GM20431 (cell line): ENCODE data around the gene PRKG1.
"Not testable (repeated sequence)": the region's sequence is repeated elsewhere in the genome, so short reads cannot be mapped to it uniquely, and the experiment has no call there.

Source experiments
- in situ Hi-C: fragments of 300-500 bp; cut with MseI, MboI; formaldehyde crosslinking; loops from one replicate; pipeline ENCODE4 v1.15.0; 2020; ENCODE audit warnings: low sequenced_read_pairs; ENCODE audit not compliant: unreplicated experiment

The PRKG1 gene

DNA sequence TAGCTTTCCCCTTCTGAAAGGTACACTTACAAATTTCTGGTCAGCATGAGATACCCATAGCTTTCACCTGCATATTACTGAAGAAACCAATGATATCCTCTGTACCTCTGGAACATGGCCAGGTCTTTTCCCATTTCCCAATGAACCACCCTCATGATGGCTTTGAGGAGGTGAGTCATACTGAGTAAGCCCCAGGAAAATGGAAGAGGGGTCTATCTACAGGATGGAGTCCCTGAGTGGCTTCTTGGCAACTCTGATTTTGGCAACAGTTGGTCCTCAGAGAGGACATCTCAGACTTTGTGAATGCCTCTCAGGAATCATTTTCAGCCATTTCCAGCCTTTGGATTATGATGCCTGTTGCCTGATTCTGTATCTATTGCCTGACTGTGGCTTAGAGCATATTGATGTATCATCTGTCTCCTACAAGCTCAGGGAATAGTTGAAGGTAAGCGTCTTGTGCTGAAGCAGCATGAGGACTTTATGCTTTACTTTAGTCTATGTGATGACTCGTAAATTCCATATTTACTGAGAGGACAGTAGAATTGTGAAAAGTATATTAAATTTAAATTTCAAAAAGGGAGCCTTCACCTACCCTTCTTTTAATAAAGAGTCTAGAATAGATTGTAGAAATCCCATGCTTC is 1155.1 kb downstream of the PRKG1 start:
- in situ Hi-C loops: no loop called here

DNA sequence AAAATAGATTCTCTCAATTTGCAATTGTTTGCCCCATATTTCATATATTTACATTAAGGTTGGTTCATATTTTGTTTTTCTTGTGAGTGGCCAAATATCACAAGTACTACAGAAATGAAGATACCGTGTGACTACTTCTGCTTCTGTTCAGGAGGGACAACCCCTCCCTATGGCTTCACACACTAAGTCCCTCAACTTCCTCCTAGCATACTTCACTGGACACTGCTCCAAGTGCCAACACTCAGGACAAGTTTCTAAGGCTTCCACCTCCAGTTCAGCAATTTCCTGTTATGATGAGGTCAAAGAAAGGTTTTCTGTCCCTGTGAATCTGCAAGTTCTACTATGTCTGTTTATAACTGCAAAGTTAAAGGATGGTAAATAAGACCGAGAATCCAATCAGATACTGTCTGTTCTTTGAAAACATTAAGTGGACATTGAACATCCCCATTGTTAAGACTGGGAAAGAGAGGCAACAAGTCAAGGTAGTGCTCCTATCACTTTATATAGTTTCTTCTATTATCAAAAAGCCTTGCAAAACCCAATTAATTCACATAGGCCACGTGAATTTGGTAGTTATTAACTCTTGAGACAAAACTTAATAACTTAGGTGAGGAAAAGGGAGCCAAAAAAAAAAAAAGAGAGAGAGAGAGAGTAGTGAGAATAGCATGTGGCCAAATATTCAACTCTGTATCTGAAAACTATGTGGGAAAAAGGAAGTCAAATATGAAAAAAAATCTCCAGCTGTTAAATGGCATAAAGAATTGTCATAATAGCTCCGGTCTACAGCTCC is 1158.5 kb downstream of the PRKG1 start:
- in situ Hi-C loops: no loop called here

DNA sequence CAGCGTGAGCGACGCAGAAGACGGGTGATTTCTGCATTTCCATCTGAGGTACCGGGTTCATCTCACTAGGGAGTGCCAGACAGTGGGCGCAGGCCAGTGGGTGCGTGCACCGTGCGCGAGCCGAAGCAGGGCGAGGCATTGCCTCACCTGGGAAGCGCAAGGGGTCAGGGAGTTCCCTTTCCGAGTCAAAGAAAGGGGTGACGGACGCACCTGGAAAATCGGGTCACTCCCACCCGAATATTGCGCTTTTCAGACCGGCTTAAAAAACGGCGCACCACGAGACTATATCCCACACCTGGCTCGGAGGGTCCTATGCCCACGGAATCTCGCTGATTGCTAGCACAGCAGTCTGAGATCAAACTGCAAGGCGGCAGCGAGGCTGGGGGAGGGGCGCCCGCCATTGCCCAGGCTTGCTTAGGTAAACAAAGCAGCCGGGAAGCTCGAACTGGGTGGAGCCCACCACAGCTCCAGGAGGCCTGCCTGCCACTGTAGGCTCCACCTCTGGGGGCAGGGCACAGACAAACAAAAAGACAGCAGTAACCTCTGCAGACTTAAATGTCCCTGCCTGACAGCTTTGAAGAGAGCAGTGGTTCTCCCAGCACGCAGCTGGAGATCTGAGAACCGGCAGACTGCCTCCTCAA is 1159.2 kb downstream of the PRKG1 start:
- in situ Hi-C loops: not testable (repeated sequence)

DNA sequence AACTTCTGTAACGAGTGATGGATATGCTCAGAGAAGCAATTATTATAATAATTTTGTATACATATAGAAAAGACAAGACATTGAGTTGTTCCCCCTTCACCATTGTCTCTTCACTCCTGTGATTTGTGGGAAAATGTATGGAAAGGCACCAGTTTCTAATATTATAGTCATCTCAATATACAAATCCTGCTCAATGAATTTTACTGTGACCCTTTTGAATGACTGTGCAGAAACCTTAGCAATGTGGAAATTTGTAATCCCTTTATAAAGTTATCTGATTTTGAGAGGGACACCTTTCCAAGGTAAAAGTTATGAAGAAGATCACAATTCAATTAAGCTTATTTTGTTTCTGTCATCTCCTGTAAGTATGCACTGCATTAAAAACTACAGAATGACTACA is 1165.5 kb downstream of the PRKG1 start:
- in situ Hi-C loops: no loop called here

DNA sequence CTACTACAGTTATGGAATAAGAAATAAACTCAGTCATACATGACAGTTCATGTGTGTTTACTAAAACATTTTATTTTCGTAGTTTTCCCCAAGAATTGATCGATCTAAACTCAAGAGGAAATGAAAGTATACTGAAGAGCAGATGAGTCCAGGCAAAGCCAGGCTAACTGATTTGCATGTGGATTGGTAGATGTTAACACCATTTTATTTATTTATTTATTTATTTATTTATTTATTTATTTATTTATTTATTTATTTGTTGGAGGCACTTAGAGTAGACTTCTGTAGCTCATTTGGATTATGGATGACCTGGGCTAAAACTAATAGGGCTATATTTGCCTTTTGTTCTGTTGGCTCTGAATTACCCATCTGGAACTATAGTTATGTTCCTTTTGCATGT is 1171.3 kb downstream of the PRKG1 start:
- in situ Hi-C loops: no loop called here

DNA sequence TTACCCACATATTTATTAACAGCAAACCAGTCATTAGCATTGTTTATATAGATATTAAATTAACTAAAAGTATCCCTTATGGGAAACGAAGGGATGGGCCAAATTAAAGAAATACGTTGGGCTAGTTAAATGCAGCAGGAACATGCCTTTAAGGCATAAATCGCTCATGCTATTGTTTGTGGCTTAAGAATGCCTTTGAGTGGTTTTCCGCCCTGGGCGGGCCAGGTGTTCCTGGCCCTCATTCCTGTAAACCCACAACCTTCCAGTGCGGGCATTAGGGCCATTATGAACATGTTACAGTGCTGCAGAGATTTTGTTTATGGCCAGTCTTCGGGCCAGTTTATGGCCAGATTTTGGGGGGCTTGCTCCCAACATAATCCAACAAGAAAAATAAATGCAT is 1173.6 kb downstream of the PRKG1 start:
- in situ Hi-C loops: not testable (repeated sequence)

DNA sequence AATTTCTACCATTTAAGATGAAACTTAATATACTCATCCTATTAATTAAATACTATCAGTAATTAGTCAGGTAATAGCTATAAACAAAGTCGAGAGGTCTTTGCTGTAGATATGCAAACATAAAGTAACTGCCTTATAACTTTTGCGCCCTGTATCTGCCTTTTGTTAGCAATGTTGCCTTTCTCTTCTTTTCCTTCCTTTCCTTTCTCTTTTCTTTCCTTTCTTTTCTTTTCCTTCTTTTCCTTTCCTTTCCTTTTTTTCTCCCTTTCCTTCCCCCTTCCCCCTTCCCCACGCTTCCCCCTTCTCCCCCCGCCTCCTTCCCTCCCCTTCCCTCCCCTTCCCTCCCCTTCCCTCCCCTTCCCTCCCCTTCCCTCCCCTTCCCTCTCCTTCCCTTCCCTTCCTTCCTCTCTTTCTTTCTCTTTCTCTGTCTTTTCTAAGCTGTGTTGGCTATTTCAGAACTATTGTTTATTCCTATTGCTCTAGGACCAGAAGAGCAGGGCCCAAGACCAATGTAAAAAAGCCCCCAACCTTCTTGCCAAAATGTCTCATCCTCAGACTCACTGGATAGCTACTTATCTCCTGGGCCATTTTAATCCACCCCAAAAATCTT is 1174.5 kb downstream of the PRKG1 start:
- in situ Hi-C loops: no loop called here

DNA sequence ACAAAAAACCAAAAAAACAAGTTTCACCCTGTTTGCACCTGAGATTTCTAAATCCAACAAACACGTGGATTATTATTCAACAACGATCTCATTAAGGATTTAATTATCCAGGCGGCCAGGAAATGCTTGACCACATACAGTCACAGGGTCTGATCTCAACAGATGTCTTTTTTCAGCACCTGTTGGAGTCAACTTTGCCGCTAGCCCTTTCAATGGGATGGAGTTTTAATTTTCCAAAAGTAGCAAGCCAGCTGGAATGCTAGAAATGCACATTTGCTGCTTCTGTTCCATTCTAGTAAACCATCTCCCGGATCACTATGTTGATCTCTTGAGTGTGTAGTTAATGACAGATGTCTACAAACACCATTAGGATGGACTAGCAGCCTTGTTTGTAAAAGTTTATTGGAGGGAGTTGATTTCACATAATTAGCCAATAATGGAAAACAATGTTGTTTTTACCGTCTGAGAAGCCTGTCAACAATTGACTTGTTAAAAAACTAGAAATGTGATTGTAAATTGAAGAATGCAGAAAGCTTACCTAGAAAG is 1175.6 kb downstream of the PRKG1 start:
- in situ Hi-C loops: no loop called here

DNA sequence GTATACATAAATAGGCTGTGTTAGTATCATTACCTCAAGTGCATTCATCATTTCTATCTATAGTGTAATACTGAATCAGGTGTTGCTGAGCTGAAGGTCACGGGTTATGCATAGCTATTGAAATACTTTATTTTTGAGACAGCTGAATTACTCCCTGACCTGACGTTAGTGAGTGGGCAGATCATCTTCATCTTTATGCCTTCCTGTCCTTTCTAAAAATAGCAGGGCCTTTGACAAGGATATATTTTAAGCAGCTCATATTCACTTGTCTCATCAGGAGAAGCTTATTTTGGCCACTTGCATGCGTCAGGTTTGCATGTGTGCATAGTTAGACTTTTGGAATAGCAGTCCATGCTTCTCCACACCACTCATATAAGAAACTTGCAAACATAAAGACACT is 1176.2 kb downstream of the PRKG1 start:
- in situ Hi-C loops: no loop called here

DNA sequence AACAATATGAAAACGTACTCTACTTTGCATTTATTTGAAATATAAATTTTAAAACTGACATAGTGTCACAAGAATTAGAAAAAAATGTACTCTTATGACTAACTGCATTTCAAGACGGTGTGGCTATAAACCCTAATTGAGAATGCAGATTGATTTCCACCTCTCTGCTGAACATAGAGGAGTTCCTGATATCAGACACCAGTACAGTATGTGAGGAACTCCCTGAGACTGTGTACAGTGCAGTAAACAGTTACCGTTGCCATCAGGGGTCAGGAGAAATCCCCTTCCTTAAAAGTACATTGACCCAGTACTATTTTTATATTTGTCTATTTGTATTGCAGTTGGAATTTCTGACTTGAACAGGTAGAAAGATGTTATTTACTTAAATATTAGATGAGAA is 1178.0 kb downstream of the PRKG1 start:
- in situ Hi-C loops: no loop called here

DNA sequence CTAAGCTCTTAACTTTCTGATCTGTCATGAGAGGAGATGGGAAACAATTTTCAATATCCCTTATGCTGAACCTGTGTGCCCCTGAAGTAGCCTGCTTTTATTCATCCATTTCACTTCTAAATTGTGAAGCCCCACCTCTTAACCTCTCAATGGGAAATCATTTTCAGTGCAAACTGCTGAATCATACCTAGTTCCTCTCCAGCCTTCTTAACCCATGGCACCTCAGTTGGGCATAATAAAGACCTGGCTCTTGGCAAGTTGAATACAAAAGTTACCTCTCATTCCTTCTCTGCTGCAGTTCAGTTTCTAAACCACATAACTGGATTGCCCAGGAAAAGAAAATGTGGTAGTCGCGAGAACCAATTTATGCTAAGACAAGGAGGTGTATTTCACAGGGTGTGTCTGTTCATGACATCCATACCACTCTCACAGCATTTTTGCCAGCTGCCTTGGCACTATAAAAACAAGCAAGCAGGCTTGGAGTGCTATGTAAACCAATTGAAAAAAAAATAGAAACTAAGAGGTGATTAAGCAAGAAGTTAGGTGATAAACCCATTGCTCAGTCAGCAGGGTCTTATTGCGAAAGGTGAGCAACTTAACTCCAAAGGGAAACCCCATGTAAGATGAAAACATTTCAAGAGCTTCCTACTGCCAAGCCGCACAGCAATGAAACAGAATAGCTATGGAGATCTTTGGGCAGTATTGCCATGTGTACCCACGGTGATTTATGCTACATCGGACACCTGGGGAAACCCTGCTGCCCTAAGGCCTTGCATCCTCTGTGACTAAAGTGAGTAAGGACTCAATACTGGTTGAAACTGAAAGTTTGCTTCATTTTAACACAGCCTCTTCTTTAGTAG is 1182.8 kb downstream of the PRKG1 start:
- in situ Hi-C loops: no loop called here

DNA sequence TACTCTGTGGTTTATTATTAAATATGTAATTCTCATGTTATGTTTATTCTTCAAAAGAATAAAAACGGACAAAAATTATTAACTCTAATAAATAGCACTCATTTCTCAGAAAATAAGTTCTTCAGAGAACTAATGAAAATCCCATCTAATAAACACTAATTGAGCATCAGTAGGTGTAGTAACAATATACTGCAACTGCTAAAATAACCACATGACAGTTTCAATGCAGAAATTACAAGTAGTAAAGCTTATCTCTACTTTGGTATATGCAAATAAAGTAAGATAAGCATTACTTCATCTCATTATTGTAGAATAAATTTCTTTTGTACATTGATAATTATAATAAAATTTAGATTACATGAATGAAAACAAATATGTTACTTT is 1183.4 kb downstream of the PRKG1 start:
- in situ Hi-C loops: no loop called here

DNA sequence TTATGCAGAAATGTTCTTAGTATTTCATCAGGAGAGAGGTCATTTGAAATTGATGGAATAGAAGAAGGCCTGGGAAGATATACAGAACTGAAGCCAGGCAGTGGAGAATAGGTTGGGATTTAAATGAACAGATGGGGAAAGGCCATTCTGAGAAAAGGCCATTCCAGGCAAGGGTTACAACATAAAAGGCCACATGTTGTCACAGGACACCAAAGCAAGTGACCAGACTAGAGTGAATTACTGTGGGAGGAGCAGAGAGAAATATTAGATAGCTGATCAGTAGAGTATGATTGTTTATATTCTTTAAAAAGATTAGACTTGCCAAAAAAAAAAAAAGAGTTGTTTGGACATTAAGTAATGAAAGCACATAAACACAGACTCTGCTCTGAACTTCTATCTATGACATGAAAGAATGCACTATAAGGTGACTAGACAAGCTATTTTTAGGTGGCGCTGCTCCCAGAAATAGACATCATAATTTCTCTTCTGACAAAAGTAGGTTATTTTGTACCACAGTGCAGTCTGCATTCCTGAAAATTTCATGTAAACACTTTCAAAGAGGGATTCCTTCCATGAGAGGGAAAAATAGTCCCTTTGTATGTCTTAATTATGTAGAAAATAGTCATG is 1184.6 kb downstream of the PRKG1 start:
- in situ Hi-C loops: no loop called here

DNA sequence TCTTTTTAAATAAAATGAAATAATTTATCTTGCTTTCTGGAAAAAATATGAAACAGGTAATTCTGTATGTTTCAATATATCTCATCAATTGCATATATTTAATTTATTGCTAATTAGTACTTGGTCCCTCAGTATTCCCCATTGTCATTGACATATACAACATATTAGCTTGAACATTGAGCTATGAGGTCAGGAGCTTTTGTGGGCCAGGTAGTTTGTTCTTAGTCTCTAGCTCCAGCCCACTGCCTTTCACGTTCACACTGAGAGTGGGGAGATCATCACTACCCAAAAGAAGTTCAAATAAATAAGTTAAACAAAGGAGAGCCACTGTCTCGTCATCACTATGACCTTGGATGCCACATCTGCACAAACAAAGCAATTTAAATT is 1185.1 kb downstream of the PRKG1 start:
- in situ Hi-C loops: no loop called here

DNA sequence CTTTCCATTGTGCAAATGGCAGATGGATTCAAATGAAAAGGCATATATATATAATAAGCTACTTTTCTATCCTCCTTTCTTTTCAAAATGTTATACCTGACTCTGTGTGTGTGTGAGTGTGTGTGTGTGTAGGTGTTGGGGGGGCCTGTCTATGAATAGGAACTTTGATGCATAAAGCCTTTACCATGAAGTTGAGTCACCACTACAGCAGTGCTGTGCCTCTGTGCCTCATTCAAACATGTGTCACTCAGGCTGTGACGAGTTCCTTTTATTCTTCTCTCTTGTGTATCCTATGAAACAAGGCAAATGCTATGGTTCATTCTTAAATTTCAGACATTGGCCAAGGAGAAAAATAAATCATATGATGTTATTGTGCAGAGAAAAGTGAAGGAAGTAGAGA is 1187.1 kb downstream of the PRKG1 start:
- in situ Hi-C loops: no loop called here

DNA sequence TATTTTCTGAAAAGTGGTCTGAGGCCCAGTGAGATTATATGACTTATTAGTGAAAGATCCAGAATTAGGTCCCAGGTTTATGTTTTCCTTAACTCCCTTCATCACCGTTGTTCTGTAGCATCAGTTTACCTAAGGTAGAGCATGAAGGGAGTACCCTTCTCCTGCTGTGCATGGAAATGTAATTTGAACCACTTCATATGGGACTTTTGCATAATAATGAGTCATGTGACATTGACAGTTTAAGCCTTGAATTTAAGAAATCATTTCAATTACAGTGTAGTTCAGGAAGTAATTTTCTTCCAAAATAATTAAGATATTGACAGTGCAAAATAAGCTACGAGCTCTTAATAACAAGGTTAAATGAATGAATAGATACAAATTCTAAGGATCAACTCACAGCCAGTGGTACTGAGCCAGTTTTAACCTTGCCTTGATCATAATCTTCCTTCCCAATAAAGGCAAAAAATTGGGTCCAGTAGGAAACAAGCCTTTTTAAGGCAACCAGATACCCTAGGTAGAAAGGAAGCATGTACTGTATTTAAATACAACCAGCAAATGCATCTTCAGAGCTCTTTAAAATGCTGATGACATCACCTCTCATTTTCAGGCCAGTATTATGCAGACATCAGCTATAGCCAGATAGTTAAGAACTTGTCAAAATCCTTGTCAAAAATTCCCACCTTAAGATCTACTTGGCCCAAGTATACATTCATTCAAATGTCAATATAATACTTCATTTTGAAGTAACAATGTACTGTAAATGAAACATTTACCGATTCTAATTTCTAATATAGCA is 1191.0 kb downstream of the PRKG1 start:
- in situ Hi-C loops: no loop called here

DNA sequence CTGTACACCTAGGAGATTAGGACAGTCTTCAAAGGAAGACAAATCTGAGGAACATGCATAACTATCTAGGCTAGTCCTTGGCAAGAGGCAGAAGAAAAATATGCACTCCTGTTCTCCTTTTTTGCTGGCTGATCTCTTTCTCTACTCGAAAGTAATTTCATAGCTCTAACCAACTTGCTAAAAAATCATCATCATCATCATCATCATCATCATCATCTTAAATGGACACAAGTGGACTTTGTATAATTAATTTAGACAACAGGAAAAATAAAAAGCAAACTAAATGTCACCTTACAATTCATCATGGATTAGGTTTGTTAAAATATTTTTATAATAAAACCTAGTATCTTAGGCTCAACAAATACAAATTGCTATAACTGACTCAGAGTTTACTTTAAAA is 1192.6 kb downstream of the PRKG1 start:
- in situ Hi-C loops: no loop called here

DNA sequence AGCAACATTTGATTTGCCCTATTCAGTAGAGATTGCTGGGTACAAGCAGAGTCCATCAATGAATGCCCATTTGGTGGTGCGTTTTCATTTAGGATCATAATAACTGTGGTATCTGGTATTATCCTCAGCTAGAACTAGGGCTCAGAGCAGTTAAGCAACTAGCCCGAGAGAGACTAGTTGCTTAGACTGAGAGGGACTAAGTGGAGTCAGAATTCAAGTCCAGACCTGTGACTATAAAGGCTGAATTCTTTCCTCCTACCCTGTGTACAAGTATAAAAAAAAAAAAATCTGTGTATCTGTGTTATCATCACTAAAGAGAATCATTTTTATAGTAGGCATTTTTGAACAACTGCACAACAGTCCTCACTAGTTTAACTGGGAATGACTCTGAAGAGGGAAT is 1194.5 kb downstream of the PRKG1 start:
- in situ Hi-C loops: no loop called here

DNA sequence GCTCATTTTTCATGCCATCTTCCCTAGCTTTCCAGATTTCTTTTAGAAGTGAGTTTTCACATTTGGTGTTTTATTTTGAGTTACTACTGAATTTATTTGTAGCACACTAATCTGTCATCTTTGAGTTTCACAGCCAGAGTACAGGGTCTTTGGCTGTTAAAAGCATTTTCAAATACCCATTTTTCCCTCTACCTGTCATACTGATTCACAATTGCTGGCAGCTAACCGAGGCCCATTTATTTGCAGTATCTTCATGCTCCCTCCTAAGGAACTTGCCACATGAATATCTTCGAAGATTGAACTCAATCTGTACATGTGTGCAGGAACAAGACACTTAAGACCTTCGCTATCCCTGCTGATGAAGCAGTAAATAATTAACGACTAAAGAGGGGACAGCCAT is 1194.9 kb downstream of the PRKG1 start:
- in situ Hi-C loops: no loop called here
